Keratinocyte (primary cell): ENCODE results near the gene RPS27L.

Experiments used
- CTCF ChIP-seq, 3 experiments: IDR thresholded peaks in 1 of 3; conservative IDR thresholded peaks in 1 of 3; optimal IDR thresholded peaks in 1 of 3; 2 replicates in 2 of 3; 3 replicates in 1 of 3; pipeline versions ENCODE3 to v1.5.1; 2011; ENCODE audit warnings: low read length in 3 of 3, mild to moderate bottlenecking in 3 of 3, moderate library complexity in 2 of 3, control low read depth in 1 of 3, inconsistent platforms in 1 of 3; ENCODE audit not compliant: insufficient read depth in 2 of 3; ENCODE audit errors: extremely low read depth in 1 of 3
- EZH2 ChIP-seq: IDR thresholded peaks from one replicate; pipeline ENCODE4 v1.6.1; 2012; ENCODE audit warnings: inconsistent platforms, mild to moderate bottlenecking, low read length, moderate library complexity

GRCh38 chr15:63166219-63166618, 8.9 kb upstream of the RPS27L start:
- TF ChIP-seq CTCF (optimal IDR thresholded peaks at IDR 0.05 in 1 of 3, IDR thresholded peaks at IDR 0.05 in 1 of 3, conservative IDR thresholded peaks at IDR 0.05 in 1 of 3; ENCODE audit: extremely low read depth in 1 of 3, insufficient read depth in 2 of 3, low read length in 3 of 3) (peak in 1 of 3 experiments; percentile 9), EZH2 (no peak)
